ENCODE results near the gene GFOD1. TPM values are rescaled to one million over a fixed set of nuclear protein-coding genes. Genes with fewer than 3 reads are reported as not detected.

The GFOD1 gene
- total and polyA plus RNA-seq, 2 of the 4 experiments (the other 2 are of a cell fraction), result 1.8 to 3.4 TPM

Other genes with a start within 250 kb of the GFOD1 start
- gene TBC1D7, start 159.1 kb downstream of the GFOD1 start, total RNA-seq (2012; rRNA removed), result 14.3 and 16.4 TPM in 2 replicates
- 17.6 and 22.6 TPM in 2 replicates for gene TBC1D7, start 159.1 kb downstream of the GFOD1 start, polyA plus RNA-seq (2012; rRNA removed)
- gene SIRT5, start 87.0 kb upstream of the GFOD1 start, total RNA-seq (2012; rRNA removed), result 5.0 and 5.2 TPM in 2 replicates
- 4.6 and 4.7 TPM in 2 replicates for gene SIRT5, start 87.0 kb upstream of the GFOD1 start, polyA plus RNA-seq (2012; rRNA removed)
- 21.3 and 60.8 TPM in 2 replicates for gene NOL7, start 127.7 kb upstream of the GFOD1 start, total RNA-seq (2012; rRNA removed)
- 33.4 and 34.5 TPM in 2 replicates for gene NOL7, start 127.7 kb upstream of the GFOD1 start, polyA plus RNA-seq (2012; rRNA removed)
- 17.7 and 23.3 TPM in 2 replicates for gene RANBP9, start 224.2 kb upstream of the GFOD1 start, total RNA-seq (2012; rRNA removed)
- gene RANBP9, start 224.2 kb upstream of the GFOD1 start, polyA plus RNA-seq (2012; rRNA removed), result 22.1 and 27.8 TPM in 2 replicates